ENCODE measurements around the gene CD93.

GRCh38 chr20:23088866-23089265 lies 2.7 kb upstream of the CD93 start:
- TF ChIP-seq, protein P1, sequence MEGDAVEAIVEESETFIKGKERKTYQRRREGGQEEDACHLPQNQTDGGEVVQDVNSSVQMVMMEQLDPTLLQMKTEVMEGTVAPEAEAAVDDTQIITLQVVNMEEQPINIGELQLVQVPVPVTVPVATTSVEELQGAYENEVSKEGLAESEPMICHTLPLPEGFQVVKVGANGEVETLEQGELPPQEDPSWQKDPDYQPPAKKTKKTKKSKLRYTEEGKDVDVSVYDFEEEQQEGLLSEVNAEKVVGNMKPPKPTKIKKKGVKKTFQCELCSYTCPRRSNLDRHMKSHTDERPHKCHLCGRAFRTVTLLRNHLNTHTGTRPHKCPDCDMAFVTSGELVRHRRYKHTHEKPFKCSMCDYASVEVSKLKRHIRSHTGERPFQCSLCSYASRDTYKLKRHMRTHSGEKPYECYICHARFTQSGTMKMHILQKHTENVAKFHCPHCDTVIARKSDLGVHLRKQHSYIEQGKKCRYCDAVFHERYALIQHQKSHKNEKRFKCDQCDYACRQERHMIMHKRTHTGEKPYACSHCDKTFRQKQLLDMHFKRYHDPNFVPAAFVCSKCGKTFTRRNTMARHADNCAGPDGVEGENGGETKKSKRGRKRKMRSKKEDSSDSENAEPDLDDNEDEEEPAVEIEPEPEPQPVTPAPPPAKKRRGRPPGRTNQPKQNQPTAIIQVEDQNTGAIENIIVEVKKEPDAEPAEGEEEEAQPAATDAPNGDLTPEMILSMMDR (IDR thresholded peaks at IDR 0.05) = no peak
- TF ChIP-seq EP300 (IDR thresholded peaks at IDR 0.05) = no peak
- no peak for TF ChIP-seq POLR2A (IDR thresholded peaks at IDR 0.05)
